NCI-H146 treated with DMSO at 0.1 percent for 48 hours (cell line): Measurements from ENCODE around the gene DEFB108B.
A peak's percentile ranks its signal among the peaks of the same experiment; 100 is the strongest.
"Not testable (repeated sequence)": the region's sequence is repeated elsewhere in the genome, so short reads cannot be mapped to it uniquely, and the experiment has no call there.

ENCODE experiments used
- DNase-seq: peaks from one replicate; lab custom pipeline; 2025; ENCODE audit not compliant: unreplicated experiment; lab: John Stamatoyannopoulos, UW

DEFB108B gene

DNA sequence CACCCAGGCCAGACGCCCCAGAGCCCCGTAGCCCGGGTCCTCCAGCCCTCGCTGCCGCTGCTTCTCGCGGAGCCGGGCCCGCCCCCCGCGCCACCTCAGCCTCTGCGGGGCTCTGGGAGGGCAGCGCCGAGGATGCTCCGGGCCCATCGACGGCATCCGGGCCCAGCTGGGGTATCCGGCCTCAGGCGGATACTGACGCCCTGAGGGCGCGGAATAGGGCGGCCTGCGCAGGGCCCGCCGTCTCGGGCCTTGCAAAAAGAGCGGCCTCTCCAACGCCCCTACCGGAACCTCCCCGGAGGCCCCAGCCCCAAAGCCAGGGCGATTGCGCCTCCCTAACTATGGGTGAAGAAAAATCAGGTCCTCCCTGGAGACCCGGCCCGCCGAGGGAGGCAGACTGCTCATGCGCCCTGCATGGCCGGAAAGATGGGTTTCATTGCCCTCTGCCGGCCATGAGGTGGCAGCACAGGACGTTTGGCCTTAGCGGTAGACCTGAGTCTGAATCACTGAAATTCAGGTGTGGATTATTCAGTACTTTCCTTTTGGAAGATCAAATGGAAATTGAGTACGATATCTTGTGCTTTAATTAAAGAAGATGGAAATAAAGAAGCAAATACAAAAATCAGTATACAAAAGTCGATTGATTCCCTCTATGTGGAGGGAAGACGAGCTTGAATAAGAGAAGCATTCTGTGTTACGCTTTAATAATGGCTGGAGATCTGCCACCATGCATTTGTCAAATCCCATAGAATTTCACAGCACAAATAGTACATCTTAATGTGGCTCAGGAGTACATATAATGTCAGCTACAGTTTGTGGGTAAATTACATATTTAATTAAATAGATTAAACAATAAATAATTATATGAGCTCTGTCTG is 19.3 kb upstream of the DEFB108B start:
- DNase-seq = peak; percentile 37

DNA sequence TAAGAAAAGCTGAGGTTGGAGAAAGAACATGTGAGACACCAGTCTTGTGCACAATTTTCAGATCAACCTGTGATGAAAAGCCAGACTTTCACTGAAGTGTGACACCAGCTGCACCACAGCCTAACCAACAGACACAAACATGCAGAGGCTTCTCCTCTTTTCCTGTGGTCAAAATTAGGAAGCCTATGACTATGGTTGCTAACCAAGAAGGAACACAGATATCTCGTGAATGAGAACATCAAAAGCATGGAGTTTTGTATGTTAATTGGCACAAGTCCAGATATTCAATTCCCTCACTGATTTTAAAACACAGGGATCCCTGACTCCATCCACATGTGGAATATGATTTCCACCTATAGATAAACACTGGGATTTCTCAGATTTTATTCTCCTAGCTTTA is 11.5 kb upstream of the DEFB108B start:
- not testable (repeated sequence) for DNase-seq

DNA sequence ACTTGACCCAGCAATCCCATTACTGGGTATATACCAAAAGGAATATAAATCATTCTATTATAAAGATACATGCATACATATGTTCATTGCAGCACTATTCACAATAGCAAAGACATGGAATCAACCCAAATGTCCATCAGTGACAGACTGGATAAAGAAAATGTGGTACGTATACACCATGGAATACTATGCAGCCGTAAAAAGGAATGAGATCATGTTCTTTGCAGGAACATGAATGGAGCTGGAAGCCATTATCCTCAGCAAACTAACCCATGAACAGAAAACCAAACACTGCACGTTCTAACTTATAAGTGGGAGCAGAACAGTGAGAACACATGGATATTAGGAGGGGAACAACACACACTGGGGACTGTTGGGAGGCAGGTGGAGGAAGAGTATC is 3.8 kb upstream of the DEFB108B start:
- DNase-seq = not testable (repeated sequence)

DNA sequence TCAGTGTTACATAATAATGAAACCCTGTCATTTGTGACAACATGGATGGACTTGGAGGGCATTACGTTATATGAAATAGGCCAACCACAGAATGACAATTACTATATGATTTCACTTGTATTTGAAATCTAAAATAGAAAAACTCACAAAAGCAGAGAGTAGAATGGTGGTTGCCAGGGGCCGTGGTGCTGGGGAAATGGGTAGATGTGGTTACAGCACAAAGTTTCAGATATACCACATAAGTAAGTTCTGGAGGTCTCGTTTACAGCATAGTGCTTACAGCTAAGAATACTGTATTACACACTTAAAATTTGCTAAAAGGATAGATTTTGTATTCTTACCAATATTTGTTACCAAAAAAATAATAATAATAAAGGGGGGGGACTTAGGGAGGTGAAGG is 3.3 kb upstream of the DEFB108B start:
- not testable (repeated sequence) for DNase-seq

DNA sequence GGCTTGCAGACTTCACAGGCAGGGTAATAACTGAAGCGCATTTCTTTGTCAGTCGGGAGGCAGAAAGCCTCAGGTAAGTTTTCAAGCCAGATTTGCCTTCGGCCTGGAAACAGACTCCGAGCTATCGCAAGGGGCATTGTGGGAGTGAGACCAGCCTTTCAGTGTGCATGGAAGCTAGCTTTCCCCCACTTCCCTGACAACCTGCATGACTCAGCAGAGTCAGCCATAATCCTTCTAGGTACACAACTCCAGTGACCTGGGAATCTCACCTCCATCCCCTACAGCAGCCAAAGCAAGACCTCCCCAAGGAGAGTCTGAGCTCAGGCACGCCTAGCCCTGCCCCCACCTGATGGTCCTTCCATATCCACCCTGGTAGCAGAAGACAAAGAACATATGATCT is 9.7 kb downstream of the DEFB108B start:
- not testable (repeated sequence) for DNase-seq

DNA sequence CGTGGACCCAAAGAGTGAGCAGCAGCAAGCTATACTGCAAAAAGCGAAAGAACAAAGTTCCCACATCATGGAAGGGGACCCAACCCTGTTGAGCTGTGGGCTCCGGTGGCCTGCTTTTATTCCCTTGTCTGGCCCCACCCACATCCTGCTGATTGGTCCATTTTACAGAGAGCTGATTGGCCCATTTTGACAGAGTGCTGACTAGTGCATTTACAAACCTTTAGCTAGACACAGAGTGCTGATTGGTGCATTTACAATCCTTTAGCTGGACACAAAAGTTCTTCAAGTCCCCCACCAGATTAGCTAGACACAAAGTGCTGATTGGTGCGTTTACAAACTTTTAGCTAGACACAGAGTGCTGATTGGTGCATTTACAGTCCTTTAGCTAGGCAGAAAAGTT is 10.4 kb downstream of the DEFB108B start:
- not testable (repeated sequence) for DNase-seq

DNA sequence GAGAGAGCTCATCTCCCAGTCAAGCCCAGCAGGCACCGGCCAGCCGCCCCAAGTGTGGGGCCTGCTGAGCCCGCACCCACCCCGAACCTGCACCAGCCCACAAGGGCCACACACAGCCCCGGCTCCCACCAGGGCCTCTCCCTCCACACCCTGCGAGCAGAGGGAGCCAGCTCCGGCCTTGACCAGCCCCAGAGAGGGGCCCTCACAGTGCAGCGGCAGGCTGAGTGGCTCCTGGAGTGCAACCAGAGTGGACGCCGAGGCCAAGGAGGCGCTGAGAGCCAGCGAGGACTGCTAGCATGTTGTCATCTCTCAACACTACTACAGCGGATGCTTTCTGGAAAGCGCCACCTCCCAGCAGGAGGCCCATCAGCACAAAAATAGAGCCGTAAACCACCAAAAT is 10.9 kb downstream of the DEFB108B start:
- DNase-seq = no peak

DNA sequence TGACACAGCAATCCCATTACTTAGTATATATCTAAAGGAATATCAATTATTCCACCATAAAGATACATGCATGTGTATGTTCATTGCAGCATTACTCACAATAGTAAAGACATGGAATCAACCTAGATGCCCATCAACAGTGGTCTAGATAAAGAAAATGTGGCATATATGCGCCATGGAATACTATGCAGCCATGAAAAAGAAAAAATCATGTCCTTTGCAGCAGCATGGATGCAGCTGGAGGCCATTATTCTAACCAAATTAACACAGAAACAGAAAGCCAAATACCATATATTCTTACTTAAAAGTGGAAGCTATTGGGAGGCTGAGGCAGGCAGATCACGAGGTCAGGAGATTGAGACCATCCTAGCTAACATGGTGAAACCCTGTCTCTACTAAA is 20.9 kb downstream of the DEFB108B start:
- DNase-seq = not testable (repeated sequence)

DNA sequence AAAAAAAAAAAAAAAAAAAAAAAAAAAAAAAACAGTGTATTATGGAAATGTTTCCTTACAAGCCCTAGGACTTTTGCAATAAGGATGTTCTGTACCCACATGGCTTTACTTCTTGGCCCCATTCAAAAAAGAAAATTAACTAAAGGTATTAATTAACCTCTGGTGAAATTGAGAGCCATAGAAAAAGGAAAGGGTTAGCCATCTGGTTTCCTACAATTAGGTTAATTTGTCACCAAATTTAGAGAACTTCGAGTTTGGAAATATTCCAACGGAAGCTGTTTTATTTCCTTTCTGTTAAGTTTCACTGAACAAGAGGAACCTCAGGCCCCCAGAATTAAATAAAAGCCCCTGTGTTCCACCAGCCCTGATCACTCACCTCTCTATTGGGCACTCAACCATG is 22.9 kb downstream of the DEFB108B start:
- not testable (repeated sequence) for DNase-seq

DNA sequence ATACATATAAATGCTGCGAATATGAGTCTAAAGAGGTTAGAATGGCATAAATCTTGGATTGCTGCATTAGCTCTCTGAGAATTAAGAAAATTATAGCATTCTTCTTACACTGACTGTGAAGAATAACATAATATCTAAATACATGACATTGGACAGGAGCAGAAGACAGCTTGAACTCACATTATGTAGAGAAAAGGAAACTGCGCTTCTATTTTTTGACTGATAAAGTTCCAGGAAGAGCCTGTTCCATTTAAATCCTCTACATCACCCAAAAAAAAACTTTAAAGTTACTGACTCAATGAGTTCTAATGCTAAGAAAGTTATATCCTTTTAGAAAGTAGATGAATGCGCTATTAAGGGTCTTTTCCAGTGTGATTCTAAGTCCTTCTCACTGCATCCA is 27.8 kb downstream of the DEFB108B start:
- DNase-seq = not testable (repeated sequence)

DNA sequence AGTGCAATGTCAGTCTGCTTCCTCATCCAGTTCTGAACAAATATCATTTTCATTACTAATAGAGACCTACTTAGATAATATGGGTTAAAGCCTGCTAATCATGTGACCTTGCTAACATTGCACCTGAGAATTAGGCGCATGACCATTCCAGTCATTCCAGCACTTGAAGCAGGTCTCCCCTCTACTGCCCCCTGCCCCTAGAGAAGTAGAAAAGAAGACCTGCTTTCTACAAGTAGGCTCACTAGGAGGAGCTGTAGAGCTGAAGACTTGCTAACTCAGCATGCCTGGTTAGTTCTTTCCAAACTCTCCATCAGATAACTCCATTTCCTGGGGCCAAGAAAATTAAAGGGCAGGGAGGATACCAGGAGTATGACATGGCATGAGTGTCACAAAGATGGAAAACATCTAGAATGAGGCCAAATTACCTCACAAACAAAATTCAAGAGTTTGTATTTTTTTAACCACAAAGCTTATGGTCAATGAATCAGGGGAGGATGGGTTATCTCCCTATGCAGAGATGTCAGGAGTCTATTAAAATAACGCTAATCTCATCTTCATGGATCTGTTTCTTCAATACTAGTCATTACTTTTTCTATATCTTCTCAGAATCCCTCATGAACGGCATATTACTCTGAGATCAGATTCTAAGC is 31.1 kb downstream of the DEFB108B start:
- DNase-seq = peak; percentile 2

DNA sequence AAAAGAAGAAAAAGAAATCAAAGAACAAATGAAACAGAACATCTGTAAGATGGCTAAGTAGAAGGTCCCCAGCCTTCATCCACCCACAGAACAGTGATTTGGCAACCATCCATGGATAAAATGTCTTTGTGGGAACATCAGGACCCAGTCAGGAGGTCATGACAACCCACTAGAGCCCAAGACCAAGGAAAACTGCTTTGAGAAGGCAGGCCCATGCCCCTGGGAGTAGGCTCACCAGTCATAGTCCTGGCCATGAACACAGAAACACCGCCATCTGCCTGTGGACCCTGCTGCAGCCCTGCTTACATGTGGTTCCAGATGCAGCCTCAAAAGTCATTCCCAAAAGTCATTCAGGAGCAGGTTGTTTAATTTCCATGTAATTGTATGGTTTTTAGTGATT is 34.2 kb downstream of the DEFB108B start:
- DNase-seq = not testable (repeated sequence)

DNA sequence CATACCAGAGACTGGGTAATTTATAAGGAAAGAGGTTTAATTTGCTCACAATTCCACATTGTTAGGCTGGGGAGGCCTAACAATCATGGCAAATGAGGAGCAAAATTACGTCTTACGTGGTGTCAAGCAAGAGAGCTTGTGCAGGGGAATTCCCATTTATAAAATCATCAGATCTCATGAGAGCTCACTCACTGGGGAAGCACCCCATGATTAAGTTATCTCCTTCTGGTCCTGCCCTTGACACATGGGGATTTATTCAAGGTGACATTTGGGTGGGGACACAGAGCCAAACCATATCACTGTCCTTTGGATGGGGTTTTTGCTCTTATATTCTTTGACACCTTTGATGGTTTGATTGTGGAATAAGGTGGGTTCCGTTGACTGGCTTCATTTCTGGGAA is 36.9 kb downstream of the DEFB108B start:
- not testable (repeated sequence) for DNase-seq

DNA sequence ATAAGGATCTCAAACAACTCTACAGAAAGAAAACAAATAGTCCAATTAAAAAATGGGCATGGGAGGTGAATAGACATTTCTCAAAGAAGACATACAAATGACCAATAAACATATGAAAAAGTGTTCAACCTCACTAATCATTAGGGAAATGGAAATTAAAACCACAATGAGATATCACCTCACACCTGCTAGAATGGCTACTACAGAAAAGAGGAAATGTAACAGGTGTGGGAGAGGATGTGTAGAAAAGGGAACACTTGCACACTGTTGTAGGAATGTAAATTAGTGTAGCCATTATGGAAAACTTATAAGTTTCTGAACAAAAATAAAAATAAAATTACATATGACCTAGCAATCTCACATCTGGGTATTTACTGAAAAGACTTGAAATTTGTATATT is 37.7 kb downstream of the DEFB108B start:
- not testable (repeated sequence) for DNase-seq

DNA sequence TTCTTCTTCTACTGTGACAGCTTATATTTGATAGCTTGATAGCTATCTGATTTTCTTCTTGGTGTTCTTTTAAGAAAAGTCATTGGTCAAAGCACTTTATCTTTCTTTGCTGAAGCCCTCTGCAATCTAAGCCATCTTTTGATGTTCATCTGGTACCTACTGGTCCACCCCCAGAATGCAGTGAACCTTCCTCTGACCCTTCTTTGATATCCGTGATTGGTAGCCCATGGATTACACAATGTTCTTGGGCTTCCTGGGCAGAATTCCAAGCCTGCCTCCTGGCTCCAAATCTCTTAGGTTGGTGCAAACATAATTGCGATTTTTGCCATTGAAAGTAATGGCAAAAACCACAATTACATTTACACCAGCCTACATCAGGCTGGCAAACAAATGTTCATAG is 43.3 kb downstream of the DEFB108B start:
- not testable (repeated sequence) for DNase-seq

DNA sequence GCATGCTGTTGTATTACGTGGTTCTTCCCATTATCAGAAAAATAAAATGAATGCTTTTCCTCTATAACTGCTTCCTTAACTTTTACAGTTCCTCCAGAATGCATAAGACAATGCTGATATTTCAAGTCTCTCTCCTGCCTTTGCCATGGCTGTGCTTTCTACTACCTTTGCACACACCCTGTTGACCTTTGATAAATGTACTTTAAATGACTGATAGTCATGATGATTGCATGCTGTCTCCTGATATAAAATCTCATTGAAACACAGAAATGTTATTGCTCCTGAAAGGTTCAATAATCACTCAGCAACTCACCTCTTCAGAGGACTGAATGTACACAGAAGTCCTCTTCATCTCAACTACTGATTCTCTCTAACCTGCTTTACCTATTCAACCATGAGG is 45.1 kb downstream of the DEFB108B start, which contains the start of gene DEFB131B:
TSS of gene DEFB131B (plus strand) at position 395 of the 400 bp plus-strand sequence. CDS start at position 395, 0 bp downstream.
- DNase-seq = not testable (repeated sequence)

DNA sequence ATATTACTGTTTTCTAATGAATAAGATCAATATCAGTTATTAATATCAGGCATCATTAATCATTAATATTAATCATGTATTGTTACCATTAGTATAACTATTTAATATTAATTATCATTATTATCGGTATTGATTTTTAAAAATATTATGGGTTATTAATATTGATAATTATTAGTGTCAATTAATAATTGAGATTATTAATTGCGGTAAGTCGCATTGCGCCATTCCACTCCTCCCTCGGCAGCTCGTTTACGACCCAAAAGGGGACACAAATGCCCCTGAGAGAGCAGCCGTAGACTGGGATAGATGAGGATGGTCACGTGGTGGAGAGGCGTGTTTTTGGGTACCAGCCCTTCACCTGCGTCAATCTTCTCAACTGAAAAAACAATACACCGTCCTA is 52.8 kb downstream of the DEFB108B start:
- not testable (repeated sequence) for DNase-seq
